ENCODE results near the gene SYNJ2.

Gene SYNJ2

DNA sequence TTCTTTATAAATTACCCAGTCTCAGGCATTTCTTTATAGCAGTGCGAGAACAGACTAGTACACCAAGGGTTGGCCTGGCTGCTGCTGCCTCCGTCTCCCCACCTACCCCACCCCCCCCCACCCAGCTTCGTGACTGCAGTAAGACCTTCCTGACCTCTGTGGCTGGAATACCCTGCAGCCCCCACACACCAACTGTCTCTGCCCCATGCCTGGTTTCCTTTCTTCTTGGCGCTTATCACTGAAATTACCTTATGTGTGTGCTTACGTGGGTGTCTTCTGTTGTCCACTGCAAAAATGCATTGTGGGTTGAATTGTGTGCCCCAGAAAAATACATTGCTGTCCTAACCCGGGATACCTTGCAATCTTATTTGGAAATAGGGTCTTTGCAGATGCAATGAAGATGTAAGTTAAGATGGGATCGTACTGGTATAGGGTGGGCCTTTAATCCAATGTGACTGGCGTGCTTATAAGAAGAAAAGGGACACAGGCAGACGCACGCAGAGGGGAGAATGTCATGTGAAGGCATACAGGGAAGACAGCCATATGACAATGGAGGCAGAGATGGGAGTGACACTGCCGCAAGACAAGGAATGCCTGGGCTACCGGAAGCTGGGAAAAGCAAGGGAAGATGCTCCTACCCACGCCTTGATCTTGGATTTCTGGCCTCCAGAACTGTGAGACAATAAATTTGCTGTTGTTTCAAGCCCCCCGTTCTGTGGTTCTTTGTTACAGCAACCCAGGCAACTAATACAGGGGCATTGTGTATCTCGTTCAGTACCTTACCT, 15.4 kb downstream of the SYNJ2 start:
- DNase-seq (ENCODE audit: low read depth) = no peak

DNA sequence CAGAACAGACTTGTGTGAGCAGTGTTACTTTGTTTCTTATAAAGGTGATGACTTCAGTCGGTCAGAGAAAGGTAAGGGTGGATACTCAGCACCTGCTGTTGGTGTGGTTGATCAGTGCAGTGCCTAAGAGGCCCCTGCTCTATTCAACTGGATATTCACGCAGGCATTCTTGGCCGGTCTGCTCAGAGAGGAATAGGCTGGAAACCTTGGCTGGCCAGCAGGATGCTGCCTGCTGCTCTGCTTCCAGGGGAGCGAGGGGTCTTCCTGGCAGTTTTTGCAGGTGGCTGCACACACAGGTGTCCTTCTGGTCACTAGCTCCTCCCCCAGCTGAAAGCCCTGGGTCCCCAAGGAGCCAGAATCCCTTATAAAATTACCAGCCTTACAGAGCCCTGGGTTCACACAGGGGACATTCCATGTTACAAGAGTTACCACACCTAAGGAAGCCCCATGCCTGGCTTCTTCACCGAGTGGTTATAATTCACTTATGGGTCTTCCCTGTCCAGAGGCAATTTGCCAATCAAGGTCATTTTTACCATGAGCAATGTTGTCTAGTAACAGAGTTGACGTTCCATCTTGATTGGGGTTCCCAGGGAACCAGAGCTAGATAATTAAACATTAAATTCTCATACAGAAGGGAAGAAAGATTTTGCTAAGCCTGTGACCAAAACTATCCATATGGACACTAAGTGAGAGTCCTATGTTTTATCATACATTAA, 16.4 kb downstream of the SYNJ2 start:
- no peak for DNase-seq (ENCODE audit: low read depth)

DNA sequence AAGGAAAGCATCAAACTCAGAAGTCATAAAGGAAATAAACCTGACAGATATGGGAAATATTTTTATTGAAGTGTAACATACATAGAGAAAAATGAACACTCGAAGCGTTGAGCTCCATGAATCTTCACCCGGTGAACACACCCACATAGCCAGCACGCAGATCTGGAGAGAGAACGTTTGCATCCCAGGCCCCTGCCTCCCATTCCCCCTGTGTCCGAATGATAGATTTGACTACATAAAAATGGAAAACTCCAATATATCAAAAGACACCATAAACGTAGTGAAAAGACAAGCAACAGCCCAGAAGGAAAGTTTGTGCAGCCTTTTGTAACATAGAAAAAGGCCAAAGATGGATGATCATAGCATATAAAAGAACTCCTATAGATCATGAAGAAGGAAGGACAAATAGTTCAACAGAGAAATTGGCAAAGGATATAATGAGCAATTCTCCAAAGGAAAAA, 17.1 kb downstream of the SYNJ2 start:
- DNase-seq (ENCODE audit: low read depth) = no peak

DNA sequence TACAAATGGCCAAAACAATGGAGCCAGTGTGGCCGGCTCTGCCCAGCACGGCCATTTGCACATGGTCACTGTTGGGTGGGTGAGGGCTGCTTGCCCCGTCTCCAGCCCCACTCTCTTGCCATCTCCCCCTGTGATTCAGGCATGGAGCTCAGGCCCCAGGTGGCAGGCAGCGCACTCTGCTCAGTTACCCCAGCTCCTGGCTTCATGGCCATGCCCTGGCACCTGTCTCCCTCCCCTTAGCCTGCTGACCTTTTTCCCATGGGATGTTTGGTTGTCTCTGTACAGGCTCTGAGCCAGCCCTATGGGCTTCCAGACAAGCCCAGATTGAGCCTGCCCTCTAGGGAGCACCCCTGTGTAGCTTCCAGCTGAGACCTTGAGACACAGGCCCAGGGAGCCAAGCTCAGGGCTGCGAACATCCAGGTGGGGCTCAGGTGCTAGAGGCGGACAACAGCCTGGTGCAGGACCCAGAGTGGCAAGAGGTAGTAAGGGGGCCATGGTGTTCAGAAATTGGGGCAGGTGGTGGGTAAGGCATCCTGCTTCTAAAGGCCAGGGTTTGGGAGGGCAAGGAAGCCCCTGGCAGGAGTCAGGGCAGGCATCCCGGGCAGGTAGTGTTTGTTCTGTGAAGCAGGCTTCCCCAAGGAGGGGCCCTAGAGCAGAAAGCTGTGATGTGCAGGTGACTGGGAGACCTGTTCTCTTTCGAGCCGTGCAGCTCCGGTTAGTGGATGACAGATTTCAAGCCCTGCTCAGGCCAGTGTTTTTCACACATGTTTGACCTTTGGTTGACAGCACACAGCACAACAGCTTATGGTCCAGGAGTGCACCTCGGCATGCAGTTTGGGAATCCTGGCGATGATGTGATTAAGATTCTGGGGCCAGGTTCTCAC, 17.7 kb downstream of the SYNJ2 start:
- DNase-seq (ENCODE audit: low read depth) = no peak

DNA sequence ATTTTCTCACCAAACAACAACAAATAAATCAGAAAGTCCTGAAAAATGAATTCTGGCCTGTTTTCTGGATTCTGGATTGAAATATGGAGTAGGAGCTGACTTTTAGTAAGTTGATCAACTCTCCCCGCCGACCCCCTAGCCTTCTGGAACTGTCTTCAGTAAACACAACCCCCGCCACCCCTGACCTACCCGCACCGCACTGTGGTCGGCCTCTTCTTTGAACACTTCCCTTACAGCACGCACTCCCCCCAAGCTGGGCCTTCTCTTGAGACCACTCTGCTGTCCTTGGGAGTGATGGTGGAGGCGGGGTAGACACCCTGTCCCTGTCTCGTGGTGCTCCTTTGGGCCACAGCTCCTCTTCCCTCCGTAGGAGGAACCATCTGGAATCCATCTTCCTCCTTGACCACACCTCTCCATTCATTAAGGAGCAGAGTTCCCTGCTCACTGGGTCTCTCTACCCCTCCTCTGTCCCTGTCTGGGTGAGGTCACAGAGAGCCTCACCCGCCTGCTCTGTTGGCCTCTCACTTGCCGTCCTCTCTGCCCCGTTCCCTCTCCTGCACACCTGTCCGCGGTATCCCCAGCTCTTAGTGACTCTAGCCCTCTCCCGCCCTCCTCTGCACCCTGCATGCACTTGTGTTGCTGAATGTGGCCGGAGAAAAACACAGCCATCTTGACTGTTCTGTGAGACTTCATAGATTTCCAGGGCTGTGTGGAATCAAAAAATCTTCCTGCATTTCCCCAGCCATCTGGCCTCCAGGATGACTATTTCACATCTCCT, 19.1 kb downstream of the SYNJ2 start:
- no peak for DNase-seq (ENCODE audit: low read depth)

DNA sequence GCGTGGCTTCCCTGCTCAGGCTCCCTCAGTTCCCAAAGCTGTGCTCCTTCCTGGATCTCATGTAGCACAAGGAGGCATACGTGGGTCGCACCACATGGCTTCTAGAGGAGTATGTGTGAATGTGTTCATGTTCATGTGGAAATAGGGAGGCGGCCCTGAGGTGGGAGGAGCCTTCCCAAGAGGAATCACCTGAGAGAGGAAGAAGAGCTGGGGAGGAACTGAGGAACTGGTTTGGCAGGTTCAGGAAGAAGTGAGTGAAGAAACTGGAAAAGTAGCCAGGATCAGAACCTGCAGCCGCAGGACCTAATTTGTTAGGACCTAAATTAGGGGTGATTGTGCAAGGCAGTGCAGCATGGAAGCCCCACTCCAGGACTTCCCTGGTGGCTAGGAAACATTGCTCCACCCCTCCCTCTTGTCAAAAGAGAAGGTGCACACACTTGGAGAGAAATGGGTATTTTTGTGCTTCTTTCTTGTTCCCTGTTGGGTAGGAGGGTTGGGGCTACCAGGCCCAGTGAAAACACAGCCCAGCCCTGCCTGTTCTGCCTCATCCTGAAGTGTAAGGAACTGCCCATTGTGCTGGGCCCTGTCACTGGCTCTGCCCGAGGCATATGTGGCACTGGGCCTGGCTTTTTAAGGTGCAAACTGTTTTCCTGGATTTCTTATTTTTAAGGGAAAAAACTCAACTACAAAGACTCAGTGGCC, 20.7 kb downstream of the SYNJ2 start:
- DNase-seq (ENCODE audit: low read depth) = no peak

DNA sequence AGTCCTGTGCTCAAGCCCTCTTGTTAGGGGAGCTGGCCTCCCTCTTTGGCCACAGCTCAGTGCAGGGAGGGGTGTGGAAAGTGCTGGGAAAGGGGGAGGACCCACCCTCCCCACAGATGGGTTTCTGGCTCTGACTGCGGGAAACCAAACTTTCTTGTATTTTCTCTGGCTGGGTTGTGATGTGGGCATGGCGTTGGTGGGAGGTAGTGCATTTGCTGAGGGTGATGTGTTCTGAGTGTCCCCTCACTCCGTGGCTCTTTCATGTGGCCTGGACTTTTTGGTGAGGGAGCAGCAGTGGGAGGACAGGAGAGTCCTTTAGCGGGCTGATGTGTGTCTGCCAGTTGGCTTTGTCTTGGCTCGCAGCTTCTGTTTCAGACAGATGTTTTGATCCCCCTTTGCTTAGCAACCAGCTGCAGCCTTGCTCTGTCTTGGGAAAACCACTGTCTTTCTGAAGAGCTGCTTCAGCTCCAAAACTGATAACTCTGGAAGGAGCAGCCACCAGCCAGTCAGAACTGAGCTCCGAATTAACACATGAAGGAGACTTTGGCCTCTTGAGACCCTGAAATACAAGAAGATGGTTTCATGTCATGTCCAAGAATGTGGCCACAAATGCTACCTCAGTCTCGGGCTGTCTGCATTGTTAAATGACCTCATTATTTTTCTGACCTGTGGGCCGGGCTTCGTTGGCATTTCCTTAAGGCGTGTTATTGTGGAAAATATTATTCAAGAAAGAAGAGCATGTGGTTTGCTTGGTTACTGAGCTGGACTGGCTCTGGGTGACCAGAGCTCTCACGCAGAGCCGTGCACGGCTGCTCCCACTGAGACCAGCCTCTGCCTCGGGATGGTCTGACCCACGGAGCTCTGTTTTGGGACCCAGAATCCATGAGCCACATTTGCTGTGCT, 21.5 kb downstream of the SYNJ2 start:
- DNase-seq (ENCODE audit: low read depth) = no peak

DNA sequence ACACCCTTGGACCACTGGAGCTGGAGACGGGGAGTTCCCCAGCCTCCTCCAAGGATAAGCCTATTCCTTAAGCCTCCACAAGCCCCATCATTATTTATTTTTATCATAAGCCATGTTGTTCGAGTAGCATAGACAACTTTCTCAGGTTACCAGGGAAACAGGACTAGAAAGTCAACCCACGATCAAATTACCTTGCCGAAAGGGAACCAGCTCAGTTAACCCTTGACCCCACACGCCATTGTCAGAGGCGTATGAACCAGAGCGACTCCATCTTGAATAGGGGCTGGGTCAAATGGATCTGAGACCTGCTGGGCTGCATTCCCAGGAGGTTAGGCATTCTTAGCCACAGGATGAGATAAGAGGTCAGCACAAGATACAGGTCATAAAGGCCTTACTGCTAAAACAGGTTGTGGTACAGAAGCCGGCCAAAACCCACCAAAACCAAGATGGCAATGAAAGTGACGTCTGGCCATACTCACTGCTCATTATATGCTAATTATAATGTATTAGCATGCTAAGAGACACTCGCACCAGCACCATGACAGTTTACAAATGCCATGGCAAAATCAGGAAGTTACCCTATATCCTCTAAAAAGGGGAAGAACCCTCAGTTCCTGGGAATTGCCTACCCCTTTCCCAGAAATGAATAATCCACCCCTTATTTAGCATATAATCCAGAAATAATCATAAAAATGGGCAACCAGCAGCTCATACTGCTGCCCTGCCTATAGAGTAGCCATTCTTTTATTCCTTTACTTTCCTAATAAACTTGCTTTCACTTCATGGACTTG, 22.4 kb downstream of the SYNJ2 start:
- DNase-seq (ENCODE audit: low read depth) = no peak

DNA sequence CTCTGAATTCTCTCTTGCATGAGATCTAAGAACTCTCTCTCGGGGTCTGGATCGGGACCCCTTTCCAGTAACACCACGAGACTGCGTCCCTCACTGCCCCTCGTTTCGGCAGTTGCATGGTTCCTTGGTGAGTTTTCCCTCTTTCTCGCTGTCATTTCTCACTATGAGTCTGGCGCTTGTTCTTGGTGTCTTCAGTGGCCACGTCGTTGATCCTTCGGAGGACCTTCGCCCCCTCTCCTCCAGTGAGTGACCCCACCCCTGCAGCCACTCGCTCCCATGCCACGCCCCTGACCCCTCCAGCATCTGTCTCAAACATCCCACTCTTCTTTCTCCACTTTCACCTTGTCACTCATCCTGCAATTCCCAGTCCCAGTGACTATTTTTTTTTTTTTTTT, 23.0 kb downstream of the SYNJ2 start:
- DNase-seq (ENCODE audit: low read depth) = no peak

DNA sequence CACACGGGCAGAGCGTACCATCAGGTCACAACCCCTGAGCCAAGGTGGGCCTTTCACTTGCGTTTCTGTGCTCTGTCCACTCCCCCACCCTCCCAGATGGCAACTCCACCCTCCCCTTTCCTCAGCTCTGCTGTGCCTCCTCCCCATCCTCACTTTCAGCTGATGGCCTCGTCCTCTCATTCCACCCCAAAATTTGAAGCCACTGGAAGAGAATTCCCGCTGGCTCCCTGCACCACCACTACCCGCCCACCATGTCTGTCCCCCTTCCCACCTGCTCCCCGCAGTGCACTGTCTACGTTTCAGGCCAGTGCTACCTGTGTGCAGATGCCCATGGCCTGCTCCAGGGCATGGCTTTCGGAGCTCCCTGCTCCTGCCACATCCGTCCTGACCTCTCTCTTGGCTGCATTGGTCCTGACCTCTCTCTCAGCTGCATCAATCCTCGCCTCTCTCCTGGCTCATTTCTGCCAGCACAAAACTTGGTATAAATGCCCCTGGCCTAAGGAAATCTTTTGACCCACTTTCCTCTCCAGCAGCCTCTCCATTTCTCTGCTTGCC, 24.0 kb downstream of the SYNJ2 start:
- DNase-seq (ENCODE audit: low read depth) = no peak

DNA sequence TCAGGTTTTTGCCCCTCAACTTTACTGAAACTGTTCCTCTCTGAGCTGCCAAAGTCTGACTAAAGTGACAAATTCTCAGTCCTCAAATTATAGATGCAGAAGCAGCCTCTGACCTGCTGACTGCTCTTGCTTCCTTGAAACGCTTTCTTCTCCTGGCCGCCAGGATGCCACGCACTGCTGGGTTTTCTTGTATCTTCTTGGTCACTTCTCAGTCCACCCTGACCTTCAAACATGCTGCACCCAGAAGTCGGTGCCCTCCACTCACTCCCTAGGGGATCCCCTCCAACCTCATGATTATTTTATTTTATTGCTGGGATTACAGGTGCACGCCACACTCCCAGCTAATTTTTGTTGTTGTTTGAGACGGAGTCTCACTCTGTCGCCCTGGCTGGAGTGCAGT, 24.7 kb downstream of the SYNJ2 start:
- DNase-seq (ENCODE audit: low read depth) = no peak

DNA sequence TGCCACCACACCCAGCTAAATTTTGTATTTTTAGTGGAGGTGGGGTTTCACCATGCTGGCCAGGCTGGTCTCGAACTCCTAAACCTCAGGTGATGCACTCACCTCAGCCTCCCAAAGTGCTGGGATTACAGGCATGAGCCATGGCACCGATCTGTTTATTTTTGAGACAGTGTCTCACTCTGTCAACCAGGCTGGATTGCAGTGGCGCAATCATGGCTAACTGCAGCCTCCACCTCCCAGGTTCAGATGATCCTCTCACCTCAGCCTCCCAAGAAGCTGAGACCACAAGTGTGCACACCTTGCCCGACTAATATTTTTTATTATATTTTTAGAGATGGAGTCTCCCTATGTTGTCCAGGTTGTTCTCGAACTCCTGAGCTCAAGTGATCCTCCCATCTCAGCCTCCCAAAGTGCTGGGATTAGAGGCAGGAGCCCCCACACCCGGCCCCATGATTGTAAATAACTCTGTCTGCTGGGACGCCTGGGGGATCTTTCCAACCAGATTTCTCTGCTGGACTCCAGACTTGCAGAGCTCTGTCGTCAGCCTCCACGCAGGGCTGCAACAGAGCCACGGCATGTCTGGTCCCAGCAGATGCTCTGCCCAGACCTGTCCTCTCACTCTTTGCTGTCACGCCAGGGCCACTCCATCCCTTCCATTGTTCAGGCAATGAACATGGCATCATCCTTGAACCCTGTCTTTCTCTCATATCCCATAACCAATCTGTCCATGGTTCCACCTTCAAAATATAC, 25.3 kb downstream of the SYNJ2 start:
- no peak for DNase-seq (ENCODE audit: low read depth)

DNA sequence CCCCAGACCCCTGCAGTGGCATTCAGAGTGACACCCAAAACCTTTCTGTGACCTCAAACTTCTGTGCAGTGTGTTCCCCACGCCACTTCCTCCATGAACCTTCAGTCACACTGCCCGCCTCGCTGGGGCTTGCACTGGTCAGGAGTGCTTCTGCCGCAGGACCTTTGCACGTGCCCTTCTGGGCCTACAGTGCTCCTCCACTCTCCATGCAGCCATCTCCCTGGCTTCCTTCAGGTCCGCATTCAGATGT, 27.1 kb downstream of the SYNJ2 start:
- no peak for DNase-seq (ENCODE audit: low read depth)

DNA sequence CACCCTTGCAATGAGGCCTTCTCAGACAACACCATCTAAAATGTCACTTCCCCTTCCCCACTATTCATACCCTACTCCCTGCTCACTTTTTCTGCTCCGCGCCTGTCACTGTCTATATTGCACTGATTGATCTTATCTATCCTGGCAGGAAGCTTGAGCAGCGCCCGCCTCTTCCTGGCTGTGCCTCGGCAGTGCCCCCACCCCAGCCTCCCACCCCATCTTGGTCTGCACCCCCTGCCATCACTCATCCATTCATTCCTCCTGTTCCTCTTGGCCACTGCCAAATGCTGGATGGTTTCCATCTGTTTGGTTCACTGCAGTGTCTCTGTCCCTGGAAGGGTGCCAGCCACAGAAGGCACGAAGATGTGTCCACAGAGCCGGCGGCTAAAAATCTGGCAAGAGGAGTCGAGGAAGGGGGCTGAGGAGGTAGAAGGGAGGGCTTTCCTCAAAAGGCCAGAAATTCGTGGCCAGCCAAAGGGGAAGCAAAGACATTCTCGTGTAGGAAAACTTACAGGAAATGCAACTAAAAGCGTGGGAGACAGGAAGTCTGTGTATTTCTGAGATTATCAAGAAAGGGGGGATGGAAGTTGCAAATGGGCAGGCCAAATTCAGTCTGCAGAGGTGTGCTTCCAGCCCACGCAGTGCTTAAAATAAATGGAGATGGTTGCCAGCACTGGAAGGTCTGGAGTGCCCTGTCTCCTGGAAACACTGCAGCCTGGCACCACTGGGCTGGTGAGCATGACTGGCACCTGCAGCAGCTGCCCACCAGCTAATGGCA, 27.6 kb downstream of the SYNJ2 start:
- no peak for DNase-seq (ENCODE audit: low read depth)

DNA sequence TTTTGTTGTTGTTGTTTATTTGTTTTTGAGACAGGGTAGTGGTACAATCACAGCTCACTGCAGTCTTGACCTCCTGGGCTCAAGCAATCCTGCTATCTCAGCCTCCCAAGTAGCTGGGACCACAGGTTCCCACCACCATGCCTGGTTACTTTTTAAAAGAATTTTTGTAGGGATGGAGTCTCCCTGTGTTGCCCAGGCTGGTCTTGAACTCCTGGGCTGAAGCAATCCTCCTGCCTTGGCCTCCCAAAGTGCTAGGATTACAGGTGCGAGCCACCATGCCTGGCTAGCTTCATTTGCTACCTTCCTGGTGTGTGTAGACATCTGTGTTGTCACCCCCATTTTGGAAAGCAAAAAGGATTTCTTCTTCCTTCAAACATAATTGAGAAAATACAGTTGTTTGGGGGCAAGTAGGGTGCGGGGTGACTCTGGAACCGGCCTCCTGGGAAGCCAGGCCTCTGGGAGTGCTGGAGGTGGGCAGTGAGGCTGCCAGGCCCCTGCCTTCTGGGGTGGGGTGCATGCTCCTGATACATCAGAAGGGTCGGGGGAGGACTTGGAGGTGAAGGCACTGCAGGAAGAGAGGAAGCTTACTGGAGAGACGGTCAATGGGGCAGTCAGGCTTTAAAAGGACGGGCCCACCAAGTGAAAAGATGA, 28.4 kb downstream of the SYNJ2 start:
- DNase-seq (ENCODE audit: low read depth) = no peak

DNA sequence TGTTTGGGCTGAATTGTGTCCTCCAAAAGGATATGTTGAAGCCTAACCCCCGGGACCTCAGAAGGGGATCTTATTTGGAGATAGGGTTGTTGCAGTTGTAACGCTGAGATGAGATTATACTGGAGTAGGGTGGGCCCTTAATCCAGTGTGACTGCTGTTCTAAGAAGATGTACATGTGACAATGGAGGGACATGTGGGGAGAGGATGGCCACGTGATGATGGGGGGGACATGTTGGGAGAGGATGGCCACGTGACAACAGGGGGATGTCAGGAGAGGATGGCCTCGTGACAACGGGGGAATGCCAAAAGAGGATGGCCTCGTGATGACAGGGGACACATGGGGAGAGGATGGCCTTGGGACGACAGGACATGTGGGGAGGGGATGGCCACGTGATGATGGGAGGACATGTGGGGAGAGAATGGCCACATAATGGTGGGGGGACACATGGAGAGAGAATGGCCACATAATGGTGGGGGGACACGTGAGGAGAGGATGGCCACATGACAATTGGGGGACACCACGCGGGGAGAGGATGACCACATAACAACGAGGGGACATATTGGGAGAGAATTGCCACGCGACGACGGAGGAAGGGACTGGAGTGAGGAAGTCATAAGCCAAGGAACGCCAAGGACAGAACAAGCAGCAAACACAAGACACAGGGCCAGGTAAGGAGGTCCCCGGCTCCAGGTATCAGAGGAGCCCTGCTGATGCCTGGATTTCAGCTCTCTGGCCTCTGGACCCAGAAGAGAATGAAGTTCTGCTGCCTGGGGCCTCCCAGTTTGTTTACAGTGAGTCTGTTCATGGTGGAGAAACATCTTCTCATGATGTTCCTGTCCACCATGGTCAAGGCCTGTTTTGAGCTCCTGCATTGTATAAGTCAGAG, 29.2 kb downstream of the SYNJ2 start:
- no peak for DNase-seq (ENCODE audit: low read depth)

All from stimulated activated CD8-positive, alpha-beta memory T cell treated with anti-CD3 and anti-CD28 coated beads, Interleukin-7, amount 100 ng/mL, for 24 hours (primary cell).